Gastroesophageal sphincter (tissue), 4 donors: ENCODE measurements around the gene TMC1. TPM values are rescaled to one million over a fixed set of nuclear protein-coding genes. Genes with fewer than 3 reads are reported as not detected.
"Not testable (repeated sequence)": the region's sequence is repeated elsewhere in the genome, so short reads cannot be mapped to it uniquely, and the experiment has no call there.

Experiments used
- ATAC-seq: fragments of 150-250 bp; one replicate; pipeline ENCODE4 v1.9.1; 2016; ENCODE audit warnings: mild to moderate bottlenecking, moderate library complexity
- H3K27ac ChIP-seq, 4 donors: fragments of 200-600 bp; sonication (generic) in 3 of 4; 1 replicate in 3 of 4; 2 replicates in 1 of 4; pipeline ENCODE4 v1.5.1; 2016 to 2019
- H3K27me3 ChIP-seq: fragments of 200-600 bp; sonication (generic); one replicate; pipeline ENCODE4 v1.5.1; 2019
- H3K36me3 ChIP-seq, 2 donors: fragments of 200-600 bp; sonication (generic); one replicate each; pipeline ENCODE4 v1.5.1; 2019; ENCODE audit warnings: control low read depth in 1 of 2
- H3K4me1 ChIP-seq, 3 donors: fragments of 200-600 bp; sonication (generic); 1 replicate in 2 of 3; 2 replicates in 1 of 3; pipeline ENCODE4 v1.5.1; 2016 to 2019; ENCODE audit warnings: control low read depth in 2 of 3
- H3K4me3 ChIP-seq, 2 donors: fragments of 200-600 bp; sonication (generic); one replicate each; pipeline ENCODE4 v1.5.1; 2019; ENCODE audit warnings: mild to moderate bottlenecking in 1 of 2, moderate library complexity in 1 of 2
- H3K9me3 ChIP-seq, 3 donors: fragments of 200-600 bp; sonication (generic); one replicate each; pipeline ENCODE4 v1.5.1; 2017 to 2019; ENCODE audit warnings: control low read depth in 2 of 3
- CTCF ChIP-seq, 4 experiments: fragments of 200-600 bp in 2 of 4; fragments of 450-650 bp in 2 of 4; sonication (generic) in 1 of 4; IDR thresholded peaks; one replicate each; pipeline ENCODE4 v1.5.1; 2017 to 2019; ENCODE audit warnings: antibody characterized with exemption in 4 of 4, mild to moderate bottlenecking in 2 of 4, moderate library complexity in 2 of 4
- EP300 ChIP-seq: sonication (generic); formaldehyde crosslinking; IDR thresholded peaks from one replicate; pipeline ENCODE4 v1.6.1; 2017; ENCODE audit warnings: antibody characterized with exemption, mild to moderate bottlenecking
- POLR2A ChIP-seq, 2 donors: fragments of 450-650 bp; IDR thresholded peaks; one replicate each; pipeline ENCODE4 v1.6.1; 2017; ENCODE audit warnings: antibody characterized with exemption in 2 of 2, mild to moderate bottlenecking in 2 of 2, moderate library complexity in 1 of 2
- POLR2AphosphoS5 ChIP-seq: sonication (generic); formaldehyde crosslinking; IDR thresholded peaks from one replicate; pipeline ENCODE4 v1.6.1; 2017; ENCODE audit warnings: antibody characterized with exemption
- WGBS, 2 donors: methylation state at CpG; one replicate each; pipeline ENCODE4 v1.1.5; 2018; ENCODE audit warnings: low coverage in 1 of 2; 5-methylcytosine and 5-hydroxymethylcytosine counted together
- total RNA-seq, 4 donors: library from RNA; depleted of rRNA; stranded (reverse); fragments of >200 nt; gene quantifications; one replicate each; pipeline ENCODE4 v1.1.0, GENCODE V29; 2016

Gene TMC1
- total RNA-seq, 4 donors from 2014 or later = not detected

DNA sequence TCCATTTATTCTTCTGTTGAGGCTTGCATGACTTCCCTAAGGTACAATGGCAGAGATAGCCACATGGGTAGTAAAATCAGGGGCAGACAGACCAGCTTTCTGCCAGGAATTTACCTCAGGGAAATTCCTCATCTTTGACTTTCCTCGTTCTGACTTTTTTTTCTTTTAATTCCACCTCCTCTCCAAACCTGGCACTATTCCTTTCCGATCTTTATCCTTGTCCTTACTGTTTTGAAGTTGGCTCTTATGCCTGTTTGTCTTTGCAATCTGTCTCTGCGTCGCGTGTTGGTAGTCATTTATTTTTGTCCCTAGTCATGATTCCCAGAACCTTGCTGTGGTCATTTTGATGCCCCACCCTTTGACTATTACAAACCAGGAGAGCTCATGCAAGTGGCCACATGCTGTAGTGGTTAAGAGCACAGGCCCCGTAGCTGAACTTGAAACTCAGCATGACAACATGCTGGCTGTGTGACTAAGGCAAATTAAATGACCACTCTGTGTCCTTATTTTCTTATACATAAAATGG is 19.0 kb downstream of the TMC1 start:
- Histone ChIP-seq H3K9me3 (no peaks in the 10 kb centered on the region), H3K36me3 (no peaks in the 10 kb centered on the region), H3K4me3 (no peak overlapping the region), H3K27me3 (no peaks in the 10 kb centered on the region), H3K27ac (no peak overlapping the region), H3K4me1 (no peaks in the 10 kb centered on the region)
- TF ChIP-seq POLR2A (IDR thresholded peaks at IDR 0.05) (no peak), EP300 (no peak), POLR2AphosphoS5 (peak; percentile 18)
- ATAC-seq = peak; percentile 43
- WGBS, 2 donors = 49 to 83% methylated on average over 2 to 6 of the region's 6 CpGs

DNA sequence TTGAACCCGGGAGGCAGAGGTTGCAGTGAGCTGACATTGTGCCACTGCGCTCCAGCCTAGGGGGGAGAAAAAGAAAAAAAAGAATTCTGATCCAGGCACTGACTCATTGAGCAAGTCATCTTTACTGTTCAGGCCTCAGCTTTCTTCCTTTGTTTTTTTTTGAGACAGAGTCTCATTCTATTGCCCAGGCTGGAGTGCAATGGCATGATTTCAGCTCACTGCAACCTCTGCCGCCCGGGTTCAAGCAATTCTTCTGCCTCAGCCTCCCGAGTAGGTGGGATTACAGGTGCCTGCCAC is 21.1 kb downstream of the TMC1 start:
- not testable (repeated sequence) for H3K4me3 ChIP-seq, H3K36me3 ChIP-seq, H3K27ac ChIP-seq, H3K4me1 ChIP-seq, H3K9me3 ChIP-seq, H3K27me3 ChIP-seq, ATAC-seq
- 87 to 94% methylated on average over 3 to 4 of the region's 5 CpGs for WGBS, 2 donors

GRCh38 chr9:72542917-72543316 is 21.5 kb downstream of the TMC1 start:
- H3K9me3 ChIP-seq = no peaks in the 10 kb centered on the region
- H3K4me3 ChIP-seq = no peak overlapping the region
- TF ChIP-seq EP300 (no peak), POLR2AphosphoS5 (no peak), POLR2A (IDR thresholded peaks at IDR 0.05) (no peak), CTCF (IDR thresholded peaks at IDR 0.05) (no peak)
- H3K36me3 ChIP-seq = no peaks in the 10 kb centered on the region
- 70 to 100% methylated on average over 1 of the region's 1 CpG for WGBS, 2 donors
- H3K4me1 ChIP-seq = no peaks in the 10 kb centered on the region
- no peak overlapping the region for H3K27ac ChIP-seq
- ATAC-seq = no peak
- no peaks in the 10 kb centered on the region for H3K27me3 ChIP-seq

DNA sequence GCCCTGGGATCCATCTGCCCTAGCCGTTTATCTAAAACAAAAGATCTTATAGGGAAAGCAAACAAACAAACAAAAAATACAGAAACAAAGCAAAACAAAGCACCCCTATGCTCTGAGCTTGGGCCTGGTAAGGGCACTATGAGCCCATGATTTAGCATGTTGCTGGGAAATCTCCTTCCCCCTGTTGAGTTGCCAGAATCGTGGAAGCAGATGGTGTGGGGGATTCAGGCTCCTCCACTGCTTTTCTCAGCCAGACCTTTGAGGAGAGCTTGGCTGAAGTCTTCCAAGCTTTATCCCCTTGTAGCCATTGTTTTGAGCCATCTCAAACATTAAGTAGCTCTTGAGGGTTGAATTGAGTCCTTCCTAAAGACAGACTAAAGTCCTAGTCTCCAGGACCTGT is 29.9 kb downstream of the TMC1 start:
- no peaks in the 10 kb centered on the region for H3K9me3 ChIP-seq
- TF ChIP-seq EP300 (no peak), POLR2AphosphoS5 (no peak), CTCF (IDR thresholded peaks at IDR 0.05) (no peak), POLR2A (IDR thresholded peaks at IDR 0.05) (no peak)
- H3K4me1 ChIP-seq = peaks cover 0 to 20% (median 3%) of the 10 kb centered on the region in 3 donors
- H3K27me3 ChIP-seq = no peaks in the 10 kb centered on the region
- ATAC-seq = no peak
- H3K36me3 ChIP-seq = no peaks in the 10 kb centered on the region
- 62 to 65% methylated on average over 1 to 2 of the region's 2 CpGs for WGBS, 2 donors
- no peak overlapping the region for H3K27ac ChIP-seq
- H3K4me3 ChIP-seq = no peak overlapping the region

GRCh38 chr9:72552356-72552755 is 30.9 kb downstream of the TMC1 start:
- no peak overlapping the region for H3K27ac ChIP-seq
- no peak overlapping the region for H3K4me3 ChIP-seq
- peaks cover 0 to 20% (median 3%) of the 10 kb centered on the region in 3 donors for H3K4me1 ChIP-seq
- H3K27me3 ChIP-seq = no peaks in the 10 kb centered on the region
- H3K9me3 ChIP-seq = no peaks in the 10 kb centered on the region
- TF ChIP-seq POLR2AphosphoS5 (no peak), POLR2A (IDR thresholded peaks at IDR 0.05) (no peak), EP300 (no peak), CTCF (IDR thresholded peaks at IDR 0.05) (no peak)
- H3K36me3 ChIP-seq = no peaks in the 10 kb centered on the region
- no peak for ATAC-seq
- WGBS, 2 donors = 43% methylated on average over 1 of the region's 1 CpG; no CpG with 5 or more reads in 1 of the 2 donors

GRCh38 chr9:72554221-72554641 is 32.8 kb downstream of the TMC1 start:
- H3K4me1 ChIP-seq = peaks cover 0 to 20% (median 3%) of the 10 kb centered on the region in 3 donors
- H3K27me3 ChIP-seq = no peaks in the 10 kb centered on the region
- H3K9me3 ChIP-seq = no peaks in the 10 kb centered on the region
- peak; percentile 67 for ATAC-seq
- H3K4me3 ChIP-seq = no peak overlapping the region
- H3K27ac ChIP-seq = peak overlapping the region; percentile 48 to 71 (median 62)
- TF ChIP-seq POLR2A (IDR thresholded peaks at IDR 0.05) (no peak), CTCF (IDR thresholded peaks at IDR 0.05) (no peak), POLR2AphosphoS5 (peak; percentile 66), EP300 (no peak)
- whole genome bisulfite sequencing, 2 donors = 21 to 31% methylated on average over 3 of the region's 3 CpGs
- no peaks in the 10 kb centered on the region for H3K36me3 ChIP-seq
